ENCODE data around the gene CORIN.

The CORIN gene

DNA sequence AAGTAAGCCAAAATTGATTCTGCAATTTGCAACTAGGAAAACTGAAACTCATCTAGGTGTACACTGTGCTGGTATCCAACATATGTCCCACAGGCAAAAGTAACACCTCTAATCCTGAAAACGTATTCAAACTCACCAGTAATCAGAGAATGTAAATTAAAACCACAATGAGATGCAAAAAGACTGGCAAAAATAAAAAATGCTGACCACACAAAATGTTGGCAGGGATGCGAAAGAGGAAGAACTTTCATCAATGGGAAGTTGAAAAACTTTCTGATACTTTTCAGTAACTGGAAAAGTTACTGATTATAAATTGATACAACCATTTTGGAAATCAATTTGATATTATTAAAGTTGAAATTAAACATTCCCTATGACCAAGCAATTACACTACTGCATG, 20.1 kb upstream of the CORIN start:
- H3K4me1 ChIP-seq (ENCODE audit: insufficient read depth, low read length): no peaks in the 10 kb centered on the region
- no peak overlapping the region for H3K9ac ChIP-seq (ENCODE audit: low read depth, low read length)
- no peaks in the 10 kb centered on the region for H3K27me3 ChIP-seq (ENCODE audit: insufficient read depth, low read length, poor library complexity)
- H3K4me3 ChIP-seq (ENCODE audit: low read depth in 1 of 2, low read length in 2 of 2): no peak overlapping the region
- no peak overlapping the region for H2AFZ ChIP-seq (ENCODE audit: low read depth, low read length)
- no peak overlapping the region for H3K4me2 ChIP-seq (ENCODE audit: insufficient read depth, low read length)
- H3K9me3 ChIP-seq (ENCODE audit: insufficient read depth, low read length, severe bottlenecking): no peaks in the 10 kb centered on the region
- H4K20me1 ChIP-seq (ENCODE audit: insufficient read depth, low read length): no peaks in the 10 kb centered on the region
- peaks cover 19% of the 10 kb centered on the region; the same call in 1 of the 2 replicates for H3K36me3 ChIP-seq (ENCODE audit: insufficient read depth, low read length)
- no peak overlapping the region for H3K27ac ChIP-seq (ENCODE audit: low read length)
- no peak for DNase-seq
- TF ChIP-seq EZH2 (IDR thresholded peaks at IDR 0.05; ENCODE audit: borderline replicate concordance, low read depth, low read length, severe bottlenecking): no peak
- TF ChIP-seq, protein P1, sequence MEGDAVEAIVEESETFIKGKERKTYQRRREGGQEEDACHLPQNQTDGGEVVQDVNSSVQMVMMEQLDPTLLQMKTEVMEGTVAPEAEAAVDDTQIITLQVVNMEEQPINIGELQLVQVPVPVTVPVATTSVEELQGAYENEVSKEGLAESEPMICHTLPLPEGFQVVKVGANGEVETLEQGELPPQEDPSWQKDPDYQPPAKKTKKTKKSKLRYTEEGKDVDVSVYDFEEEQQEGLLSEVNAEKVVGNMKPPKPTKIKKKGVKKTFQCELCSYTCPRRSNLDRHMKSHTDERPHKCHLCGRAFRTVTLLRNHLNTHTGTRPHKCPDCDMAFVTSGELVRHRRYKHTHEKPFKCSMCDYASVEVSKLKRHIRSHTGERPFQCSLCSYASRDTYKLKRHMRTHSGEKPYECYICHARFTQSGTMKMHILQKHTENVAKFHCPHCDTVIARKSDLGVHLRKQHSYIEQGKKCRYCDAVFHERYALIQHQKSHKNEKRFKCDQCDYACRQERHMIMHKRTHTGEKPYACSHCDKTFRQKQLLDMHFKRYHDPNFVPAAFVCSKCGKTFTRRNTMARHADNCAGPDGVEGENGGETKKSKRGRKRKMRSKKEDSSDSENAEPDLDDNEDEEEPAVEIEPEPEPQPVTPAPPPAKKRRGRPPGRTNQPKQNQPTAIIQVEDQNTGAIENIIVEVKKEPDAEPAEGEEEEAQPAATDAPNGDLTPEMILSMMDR (IDR thresholded peaks at IDR 0.05; ENCODE audit: borderline replicate concordance, extremely low read depth, low read length, poor library complexity, severe bottlenecking): no peak
- no peaks in the 10 kb centered on the region for H3K79me2 ChIP-seq (ENCODE audit: insufficient read depth, low read length)
- no peak for ATAC-seq (ENCODE audit: insufficient read depth, low read depth)

DNA sequence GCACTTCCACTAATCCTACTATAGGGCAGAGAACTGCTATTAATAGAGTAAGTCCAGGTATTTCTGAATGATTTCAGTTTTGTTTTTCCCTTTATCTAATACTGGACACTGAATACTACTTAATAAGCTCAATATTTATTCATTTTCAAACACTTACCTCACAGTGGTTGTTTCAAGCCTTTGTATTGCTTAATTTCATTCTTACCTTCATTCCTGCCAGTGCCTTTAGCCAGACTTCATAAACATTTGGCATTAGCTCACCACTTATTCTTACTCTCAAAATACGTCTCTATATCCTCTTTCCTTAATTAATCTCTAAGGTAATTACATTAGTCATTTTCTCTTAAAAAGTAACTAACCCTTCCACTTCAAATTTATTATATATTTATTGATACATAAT, 18.8 kb upstream of the CORIN start:
- H3K79me2 ChIP-seq (ENCODE audit: insufficient read depth, low read length): no peaks in the 10 kb centered on the region
- H2AFZ ChIP-seq (ENCODE audit: low read depth, low read length): no peak overlapping the region
- TF ChIP-seq, protein P1 (IDR thresholded peaks at IDR 0.05; ENCODE audit: borderline replicate concordance, extremely low read depth, low read length, poor library complexity, severe bottlenecking): no peak
- TF ChIP-seq EZH2 (IDR thresholded peaks at IDR 0.05; ENCODE audit: borderline replicate concordance, low read depth, low read length, severe bottlenecking): no peak
- H3K27me3 ChIP-seq (ENCODE audit: insufficient read depth, low read length, poor library complexity): no peaks in the 10 kb centered on the region
- no peak overlapping the region for H3K4me2 ChIP-seq (ENCODE audit: insufficient read depth, low read length)
- H3K4me3 ChIP-seq (ENCODE audit: low read depth in 1 of 2, low read length in 2 of 2): no peak overlapping the region
- no peaks in the 10 kb centered on the region for H3K4me1 ChIP-seq (ENCODE audit: insufficient read depth, low read length)
- H4K20me1 ChIP-seq (ENCODE audit: insufficient read depth, low read length): no peaks in the 10 kb centered on the region
- ATAC-seq (ENCODE audit: insufficient read depth, low read depth): no peak
- no peak for DNase-seq
- peaks cover 14% of the 10 kb centered on the region; the same call in 1 of the 2 replicates for H3K36me3 ChIP-seq (ENCODE audit: insufficient read depth, low read length)
- no peaks in the 10 kb centered on the region for H3K9me3 ChIP-seq (ENCODE audit: insufficient read depth, low read length, severe bottlenecking)
- H3K9ac ChIP-seq (ENCODE audit: low read depth, low read length): no peak overlapping the region
- no peak overlapping the region for H3K27ac ChIP-seq (ENCODE audit: low read length)

DNA sequence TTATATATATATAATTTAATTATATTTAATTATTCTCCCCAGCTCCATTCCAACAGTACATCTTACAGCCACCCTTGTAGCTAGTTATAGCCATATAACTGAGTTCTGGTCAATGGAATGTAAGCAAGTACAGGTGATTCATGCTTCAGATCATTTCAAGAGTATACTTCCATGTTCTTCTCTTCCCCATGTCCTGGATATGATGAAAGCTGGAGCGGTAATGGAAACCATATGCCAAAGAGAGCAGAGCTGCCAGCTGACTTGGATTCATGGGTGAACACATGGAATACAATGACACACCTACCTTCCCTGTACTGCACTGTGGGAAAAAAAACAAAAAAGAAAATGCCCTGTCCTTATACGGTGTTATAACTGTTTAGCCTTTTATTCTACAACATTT, 17.5 kb upstream of the CORIN start:
- no peaks in the 10 kb centered on the region for H3K79me2 ChIP-seq (ENCODE audit: insufficient read depth, low read length)
- TF ChIP-seq, protein P1 (IDR thresholded peaks at IDR 0.05; ENCODE audit: borderline replicate concordance, extremely low read depth, low read length, poor library complexity, severe bottlenecking): no peak
- no peak for TF ChIP-seq EZH2 (IDR thresholded peaks at IDR 0.05; ENCODE audit: borderline replicate concordance, low read depth, low read length, severe bottlenecking)
- peaks cover 22% of the 10 kb centered on the region for H3K36me3 ChIP-seq (ENCODE audit: insufficient read depth, low read length)
- H3K4me1 ChIP-seq (ENCODE audit: insufficient read depth, low read length): no peaks in the 10 kb centered on the region
- H3K4me3 ChIP-seq (ENCODE audit: low read depth in 1 of 2, low read length in 2 of 2): no peak overlapping the region
- H3K9me3 ChIP-seq (ENCODE audit: insufficient read depth, low read length, severe bottlenecking): no peaks in the 10 kb centered on the region
- H3K4me2 ChIP-seq (ENCODE audit: insufficient read depth, low read length): no peak overlapping the region
- no peak overlapping the region for H3K27ac ChIP-seq (ENCODE audit: low read length)
- H3K27me3 ChIP-seq (ENCODE audit: insufficient read depth, low read length, poor library complexity): no peaks in the 10 kb centered on the region
- no peak for ATAC-seq (ENCODE audit: insufficient read depth, low read depth)
- no peak overlapping the region for H3K9ac ChIP-seq (ENCODE audit: low read depth, low read length)
- no peak for DNase-seq
- H2AFZ ChIP-seq (ENCODE audit: low read depth, low read length): no peak overlapping the region
- H4K20me1 ChIP-seq (ENCODE audit: insufficient read depth, low read length): no peaks in the 10 kb centered on the region

DNA sequence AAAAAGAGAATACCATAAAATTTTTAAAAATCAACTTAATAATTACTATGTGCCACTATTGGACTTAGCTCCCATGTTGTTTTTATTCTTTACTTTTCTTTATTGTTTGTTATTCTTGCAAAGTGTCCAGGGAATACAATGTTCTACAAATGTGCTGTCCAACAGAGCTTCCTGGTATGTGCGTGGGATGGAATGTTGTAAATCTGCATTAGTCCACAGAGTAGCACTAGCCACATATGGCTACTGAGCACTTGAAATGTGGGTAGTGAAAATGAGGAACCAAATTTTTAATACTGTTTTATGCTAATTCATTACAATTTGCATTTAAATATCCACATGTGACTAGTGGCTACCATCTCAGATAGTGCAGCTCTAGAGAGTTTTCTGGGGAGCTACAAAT, 14.3 kb upstream of the CORIN start:
- Histone ChIP-seq H3K9me3 (ENCODE audit: insufficient read depth, low read length, severe bottlenecking) (no peaks in the 10 kb centered on the region), H3K4me2 (ENCODE audit: insufficient read depth, low read length) (no peak overlapping the region), H3K79me2 (ENCODE audit: insufficient read depth, low read length) (no peaks in the 10 kb centered on the region), H3K27me3 (ENCODE audit: insufficient read depth, low read length, poor library complexity) (no peaks in the 10 kb centered on the region), H3K27ac (ENCODE audit: low read length) (no peak overlapping the region), H3K4me3 (ENCODE audit: low read depth in 1 of 2, low read length in 2 of 2) (no peak overlapping the region), H3K4me1 (ENCODE audit: insufficient read depth, low read length) (no peaks in the 10 kb centered on the region), H3K9ac (ENCODE audit: low read depth, low read length) (no peak overlapping the region), H2AFZ (ENCODE audit: low read depth, low read length) (no peak overlapping the region), H4K20me1 (ENCODE audit: insufficient read depth, low read length) (no peaks in the 10 kb centered on the region), H3K36me3 (ENCODE audit: insufficient read depth, low read length) (peaks cover 29% of the 10 kb centered on the region)
- TF ChIP-seq, protein P1 (IDR thresholded peaks at IDR 0.05; ENCODE audit: borderline replicate concordance, extremely low read depth, low read length, poor library complexity, severe bottlenecking): no peak
- no peak for TF ChIP-seq EZH2 (IDR thresholded peaks at IDR 0.05; ENCODE audit: borderline replicate concordance, low read depth, low read length, severe bottlenecking)
- no peak for DNase-seq
- no peak for ATAC-seq (ENCODE audit: insufficient read depth, low read depth)

All from DND-41 (cell line).